B cell (primary cell): Measurements from ENCODE around the gene CLDN4. TPM values are rescaled to one million over a fixed set of nuclear protein-coding genes. Genes with fewer than 3 reads are reported as not detected.
A peak's percentile ranks its signal among the peaks of the same experiment; 100 is the strongest.

Experiments
- ATAC-seq: fragments of 200-7000 bp; cut with Tn5 transposase; one replicate; pipeline ENCODE4 v1.10.0; 2021; ENCODE audit warnings: low read depth, mild to moderate bottlenecking, moderate number of reproducible peaks, moderate library complexity
- CTCF ChIA-PET: fragments of 350-600 bp; sonication (Branson Sonifier 250); formaldehyde crosslinking; loops from one replicate; lab custom pipeline; 2021; ENCODE audit warnings: antibody characterized with exemption, inconsistent platforms; lab: Charles Lee
- POLR2A ChIA-PET: fragments of 350-600 bp; sonication (Branson Sonifier 250); formaldehyde crosslinking; loops from one replicate; lab custom pipeline; 2021; ENCODE audit warnings: antibody characterized with exemption; lab: Charles Lee
- DNase-seq: peaks from one replicate; pipeline ENCODE4 v3.0.0; 2013
- H2AFZ ChIP-seq: 2 replicates; pipeline ENCODE4 v1.6.1; 2012; ENCODE audit warnings: mild to moderate bottlenecking, low read depth, low read length; ENCODE audit not compliant: insufficient read depth, poor library complexity, severe bottlenecking
- H3K27ac ChIP-seq, 2 donors: 1 replicate in 1 of 2; 2 replicates in 1 of 2; pipeline ENCODE4 v1.5.1; 2012 to 2013; ENCODE audit warnings: low read length in 2 of 2, mild to moderate bottlenecking in 2 of 2, moderate library complexity in 1 of 2
- H3K27me3 ChIP-seq, 4 experiments: fragments of 200-600 bp in 1 of 4; sonication (generic) in 1 of 4; replicated peaks in 1 of 4; 1 replicate in 2 of 4; 2 replicates in 2 of 4; pipeline versions ENCODE4 v1.6.1 to v1.7.0; 2013 to 2016; ENCODE audit warnings: low read length in 3 of 4, mild to moderate bottlenecking in 2 of 4, mixed read lengths in 1 of 4, moderate library complexity in 1 of 4; ENCODE audit not compliant: insufficient read depth in 4 of 4, control insufficient read depth in 3 of 4; ENCODE audit errors: control extremely low read depth in 1 of 4
- H3K36me3 ChIP-seq, 2 experiments: replicated peaks in 1 of 2; 1 replicate in 1 of 2; 2 replicates in 1 of 2; pipeline versions ENCODE4 v1.6.1 to v1.7.1; 2013; ENCODE audit warnings: low read length in 1 of 2; ENCODE audit not compliant: insufficient read depth in 2 of 2, control insufficient read depth in 1 of 2; ENCODE audit errors: control extremely low read depth in 1 of 2, extremely low read depth in 1 of 2
- H3K4me1 ChIP-seq, 2 donors: fragments of 200-600 bp in 1 of 2; sonication (generic) in 1 of 2; 1 replicate in 1 of 2; 2 replicates in 1 of 2; pipeline versions ENCODE4 v1.5.1 to v1.6.1; 2013 to 2017; ENCODE audit warnings: low read length in 2 of 2; ENCODE audit not compliant: control insufficient read depth in 2 of 2, insufficient read depth in 2 of 2
- H3K4me2 ChIP-seq: replicated peaks from 2 replicates; pipeline ENCODE3; 2012; ENCODE audit warnings: mild to moderate bottlenecking, low read depth, low read length; ENCODE audit not compliant: poor library complexity, severe bottlenecking
- H3K4me3 ChIP-seq, 5 experiments: fragments of 200-600 bp in 1 of 5; sonication (generic) in 1 of 5; 1 replicate in 3 of 5; 2 replicates in 2 of 5; pipeline versions ENCODE4 v1.5.1 to v1.7.0; 2011 to 2016; ENCODE audit warnings: low read length in 4 of 5, mild to moderate bottlenecking in 4 of 5, low read depth in 2 of 5, control low read depth in 1 of 5, moderate library complexity in 1 of 5; ENCODE audit not compliant: insufficient read depth in 1 of 5; ENCODE audit errors: control extremely low read depth in 1 of 5, extremely low read depth in 1 of 5
- H3K79me2 ChIP-seq: fragments of 200-600 bp; sonication (generic); one replicate; pipeline ENCODE4 v1.6.0; 2016; ENCODE audit warnings: low read length; ENCODE audit not compliant: control insufficient read depth, insufficient read depth
- H3K9ac ChIP-seq: fragments of 200-600 bp; sonication (generic); 2 replicates; pipeline ENCODE4 v1.6.1; 2017; ENCODE audit warnings: mild to moderate bottlenecking, low read length, moderate library complexity
- H3K9me3 ChIP-seq, 3 donors: one replicate each; pipeline versions ENCODE4 v1.6.1 to v1.7.1; 2013; ENCODE audit warnings: low read length in 2 of 3; ENCODE audit not compliant: control insufficient read depth in 2 of 3, insufficient read depth in 1 of 3; ENCODE audit errors: control extremely low read depth in 1 of 3
- H4K20me1 ChIP-seq: 2 replicates; pipeline ENCODE4 v1.6.0; 2012; ENCODE audit warnings: mild to moderate bottlenecking, low read length; ENCODE audit not compliant: insufficient read depth, control insufficient read depth, poor library complexity, severe bottlenecking
- H3K27ac Mint-ChIP-seq: one replicate; pipeline ENCODE4 v1.8.0; 2021; ENCODE audit warnings: mixed read lengths
- H3K27me3 Mint-ChIP-seq: one replicate; pipeline ENCODE4 v1.8.0; 2021; ENCODE audit warnings: mixed read lengths
- H3K4me1 Mint-ChIP-seq: one replicate; pipeline ENCODE4 v1.8.0; 2021; ENCODE audit warnings: mixed read lengths
- H3K4me3 Mint-ChIP-seq: one replicate; pipeline ENCODE4 v1.8.0; 2021; ENCODE audit warnings: mixed read lengths
- H3K9me3 Mint-ChIP-seq: one replicate; pipeline ENCODE4 v1.8.0; 2022; ENCODE audit warnings: mixed read lengths; ENCODE audit not compliant: insufficient read depth
- EZH2 ChIP-seq: IDR thresholded peaks from 2 replicates; pipeline ENCODE4 v1.6.1; 2012; ENCODE audit warnings: borderline replicate concordance, low read depth, mild to moderate bottlenecking, moderate library complexity, low read length; ENCODE audit not compliant: insufficient read depth, poor library complexity, severe bottlenecking
- WGBS: methylation state at CpG from one replicate; pipeline ENCODE4 v1.1.5; 2013; ENCODE audit warnings: missing lambda C conversion rate; ENCODE audit not compliant: insufficient coverage; 5-methylcytosine and 5-hydroxymethylcytosine counted together
- intact Hi-C: fragments of 100-400 bp; cut with micrococcal nuclease; formaldehyde crosslinking; loops from one replicate; pipeline ENCODE4 v1.10.0; 2022
- polyA plus RNA-seq: library from polyadenylated mRNA; depleted of rRNA; stranded (reverse); fragments of >200 nt; gene quantifications from 2 replicates; pipeline ENCODE4 v1.2.3, GENCODE V29; 2012
- total RNA-seq, 2 donors: library from RNA; stranded (reverse); fragments of 120-200 nt in 1 of 2; gene quantifications; 1 replicate in 1 of 2; 2 replicates in 1 of 2; pipeline versions ENCODE4 v1.2.3 to v1.2.4, GENCODE V29; 2013 to 2022
- TF ChIP-seq, protein P1 (sequence below): fragments of 200-600 bp; IDR thresholded peaks from one replicate; pipeline ENCODE4 v1.8.0; 2022; ENCODE audit warnings: antibody characterized with exemption, mild to moderate bottlenecking

Gene CLDN4
- total and polyA plus RNA-seq, 2 donors (not counting 1 experiment from before 2014, with no cell fraction given), result 0.09 TPM; not detected in 1

DNA sequence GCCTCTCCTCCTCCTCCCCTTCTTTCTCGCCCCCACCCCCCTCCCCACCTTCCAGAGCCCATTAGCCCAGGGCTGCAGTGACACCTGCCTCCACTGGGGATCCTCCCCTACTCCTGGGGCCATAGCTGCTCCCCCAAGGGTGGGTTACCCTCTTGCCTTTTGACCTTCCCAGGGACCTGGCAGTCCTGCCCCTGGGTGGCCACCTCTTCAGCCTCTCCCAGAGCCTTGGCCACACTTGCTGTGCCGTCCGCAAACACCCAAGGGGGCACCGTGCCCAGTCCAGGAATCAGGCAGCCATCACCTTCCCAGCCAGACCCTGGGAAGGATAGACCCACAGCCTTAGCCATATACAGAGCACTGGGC is 19.8 kb upstream of the CLDN4 start:
- H3K4me3 ChIP-seq, result no peak overlapping the region
- Mint-ChIP-seq H3K27ac (no peak overlapping the region), H3K4me1 (no peaks in the 10 kb centered on the region), H3K27me3 (peaks cover 18% of the 10 kb centered on the region), H3K4me3 (no peak overlapping the region), H3K9me3 (peaks cover 3% of the 10 kb centered on the region)
- H3K36me3 ChIP-seq, result no peaks in the 10 kb centered on the region
- no peaks in the 10 kb centered on the region for H3K79me2 ChIP-seq
- no peak overlapping the region for H3K9ac ChIP-seq
- no peak overlapping the region for H3K4me2 ChIP-seq
- peaks cover 0 to 13% (median 0%) of the 10 kb centered on the region in 4 experiments for H3K27me3 ChIP-seq
- no peak for TF ChIP-seq EZH2
- TF ChIP-seq, protein P1, sequence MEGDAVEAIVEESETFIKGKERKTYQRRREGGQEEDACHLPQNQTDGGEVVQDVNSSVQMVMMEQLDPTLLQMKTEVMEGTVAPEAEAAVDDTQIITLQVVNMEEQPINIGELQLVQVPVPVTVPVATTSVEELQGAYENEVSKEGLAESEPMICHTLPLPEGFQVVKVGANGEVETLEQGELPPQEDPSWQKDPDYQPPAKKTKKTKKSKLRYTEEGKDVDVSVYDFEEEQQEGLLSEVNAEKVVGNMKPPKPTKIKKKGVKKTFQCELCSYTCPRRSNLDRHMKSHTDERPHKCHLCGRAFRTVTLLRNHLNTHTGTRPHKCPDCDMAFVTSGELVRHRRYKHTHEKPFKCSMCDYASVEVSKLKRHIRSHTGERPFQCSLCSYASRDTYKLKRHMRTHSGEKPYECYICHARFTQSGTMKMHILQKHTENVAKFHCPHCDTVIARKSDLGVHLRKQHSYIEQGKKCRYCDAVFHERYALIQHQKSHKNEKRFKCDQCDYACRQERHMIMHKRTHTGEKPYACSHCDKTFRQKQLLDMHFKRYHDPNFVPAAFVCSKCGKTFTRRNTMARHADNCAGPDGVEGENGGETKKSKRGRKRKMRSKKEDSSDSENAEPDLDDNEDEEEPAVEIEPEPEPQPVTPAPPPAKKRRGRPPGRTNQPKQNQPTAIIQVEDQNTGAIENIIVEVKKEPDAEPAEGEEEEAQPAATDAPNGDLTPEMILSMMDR, result no peak
- no peak overlapping the region for H2AFZ ChIP-seq
- ATAC-seq, result no peak
- no peak for DNase-seq
- ChIA-PET CTCF (interaction anchor here (0.5 to 4.5 kb wide), 4 partner anchors 16 to 52 kb away, joined by 3 to 41 read pairs (median 6); partner anchors contain the start of gene METTL27), POLR2A (no interaction called here)
- no peaks in the 10 kb centered on the region for H3K4me1 ChIP-seq
- no peak overlapping the region for H3K27ac ChIP-seq
- H3K9me3 ChIP-seq, result peaks cover 2 to 23% (median 9%) of the 10 kb centered on the region in 3 donors
- intact Hi-C loops, result no loop called here
- WGBS, result 62% methylated on average over 4 of the region's 4 CpGs
- no peaks in the 10 kb centered on the region for H4K20me1 ChIP-seq

DNA sequence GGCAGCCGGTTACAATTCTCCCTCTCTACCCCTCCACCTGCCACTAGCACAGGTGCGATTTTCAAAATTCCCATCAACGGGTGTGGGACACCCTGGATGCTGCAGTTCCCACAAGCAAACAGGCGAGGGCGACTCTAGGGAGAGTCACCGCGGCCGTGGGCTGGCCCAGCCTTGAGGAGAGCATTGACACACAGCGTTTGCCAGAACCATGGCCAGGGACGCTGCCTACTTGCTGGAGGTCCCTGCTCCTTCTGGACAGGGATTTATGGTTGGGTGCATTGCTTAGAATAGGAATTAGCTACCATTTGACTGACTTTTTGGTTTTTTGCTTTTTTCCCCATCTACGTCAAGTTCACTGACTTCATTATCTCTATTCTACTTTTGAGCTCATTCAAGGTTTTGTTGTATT is 19.0 kb upstream of the CLDN4 start:
- no peak for TF ChIP-seq EZH2
- TF ChIP-seq, protein P1, result peak; percentile 47
- Histone ChIP-seq H3K9ac (no peak overlapping the region), H3K4me3 (no peak overlapping the region), H3K4me1 (no peaks in the 10 kb centered on the region), H3K9me3 (peaks cover 2 to 23% (median 9%) of the 10 kb centered on the region in 3 donors), H3K79me2 (no peaks in the 10 kb centered on the region), H2AFZ (no peak overlapping the region), H3K27ac (no peak overlapping the region), H4K20me1 (no peaks in the 10 kb centered on the region), H3K36me3 (no peaks in the 10 kb centered on the region), H3K4me2 (no peak overlapping the region), H3K27me3 (peaks cover 0 to 13% (median 0%) of the 10 kb centered on the region in 4 experiments)
- DNase-seq, result peak; percentile 53
- Mint-ChIP-seq H3K9me3 (peaks cover 3% of the 10 kb centered on the region), H3K27ac (no peak overlapping the region), H3K4me3 (no peak overlapping the region), H3K27me3 (peaks cover 18% of the 10 kb centered on the region), H3K4me1 (no peaks in the 10 kb centered on the region)
- ChIA-PET POLR2A (no interaction called here), CTCF (interaction anchor here (0.5 to 4.5 kb wide), 4 partner anchors 31 to 215 kb away, joined by 3 to 41 read pairs (median 5); partner anchors contain the start of gene METTL27)
- ATAC-seq, result peak; percentile 56
- intact Hi-C loops, result no loop called here
- 4% methylated on average over 9 of the region's 11 CpGs for WGBS
